Thoracic aorta (tissue), 2 donors: ENCODE results near the gene SPOP. TPM values are rescaled to one million over a fixed set of nuclear protein-coding genes. Genes with fewer than 3 reads are reported as not detected.

Experiments
- ATAC-seq: fragments of 150-250 bp; one replicate; pipeline ENCODE4 v1.8.0; 2017; ENCODE audit warnings: low read depth; ENCODE audit not compliant: insufficient number of reproducible peaks, low FRiP score
- DNase-seq: peaks from one replicate; pipeline ENCODE4 v3.0.0-alpha.2; 2020; ENCODE audit warnings: low spot score
- H3K27ac ChIP-seq, 2 donors: fragments of 200-600 bp; sonication (generic); 1 replicate in 1 of 2; 2 replicates in 1 of 2; pipeline ENCODE4 v1.5.1; 2016; ENCODE audit warnings: mild to moderate bottlenecking in 2 of 2, moderate library complexity in 2 of 2
- H3K27me3 ChIP-seq: fragments of 200-600 bp; sonication (generic); replicated peaks from 2 replicates; pipeline ENCODE4 v1.6.0; 2016; ENCODE audit warnings: mild to moderate bottlenecking; ENCODE audit not compliant: insufficient read depth
- H3K36me3 ChIP-seq: fragments of 200-600 bp; sonication (generic); one replicate; pipeline ENCODE4 v1.5.1; 2016
- H3K4me1 ChIP-seq, 2 donors: fragments of 200-600 bp; sonication (generic); 1 replicate in 1 of 2; 2 replicates in 1 of 2; pipeline versions ENCODE4 v1.5.1 to v1.6.0; 2016; ENCODE audit warnings: low read depth in 2 of 2, mild to moderate bottlenecking in 1 of 2; ENCODE audit not compliant: control insufficient read depth in 1 of 2
- H3K4me3 ChIP-seq: fragments of 200-600 bp; sonication (generic); 2 replicates; pipeline ENCODE4 v1.5.1; 2016; ENCODE audit warnings: mild to moderate bottlenecking
- H3K9me3 ChIP-seq: fragments of 200-600 bp; sonication (generic); 2 replicates; pipeline ENCODE4 v1.5.1; 2016
- total RNA-seq, 2 donors: library from RNA; depleted of rRNA; stranded (reverse); fragments of >200 nt; gene quantifications; one replicate each; pipeline versions ENCODE4 v1.1.0 to v1.2.3, GENCODE V29; 2016
- TF ChIP-seq, protein P1 (sequence below): fragments of 200-600 bp; sonication (generic); IDR thresholded peaks from one replicate; pipeline ENCODE4 v1.5.1; 2019; ENCODE audit warnings: antibody characterized with exemption

Gene SPOP
- total RNA-seq, 2 donors from 2014 or later: 97.7 to 123 TPM

DNA sequence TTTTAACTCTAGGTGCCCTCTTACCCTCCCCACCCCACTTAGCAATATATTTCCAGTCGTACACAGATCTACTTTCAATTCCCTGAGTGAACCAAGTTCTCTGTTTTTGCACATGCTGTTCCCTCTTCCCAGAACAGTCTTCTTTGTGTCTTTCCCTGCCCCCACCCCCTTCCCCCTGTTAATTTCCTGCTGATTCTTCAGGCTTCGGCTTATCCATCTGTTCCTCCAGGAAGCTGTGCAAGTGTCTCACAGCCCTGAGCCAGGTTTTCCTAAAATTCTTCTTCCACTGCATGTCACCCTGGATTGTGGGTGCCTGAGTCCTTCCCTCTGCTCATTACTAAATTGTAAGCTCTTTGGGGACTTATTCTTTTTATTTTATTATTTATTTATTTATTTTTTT is 12.4 kb upstream of the SPOP start:
- no peak for ATAC-seq
- TF ChIP-seq, protein P1, sequence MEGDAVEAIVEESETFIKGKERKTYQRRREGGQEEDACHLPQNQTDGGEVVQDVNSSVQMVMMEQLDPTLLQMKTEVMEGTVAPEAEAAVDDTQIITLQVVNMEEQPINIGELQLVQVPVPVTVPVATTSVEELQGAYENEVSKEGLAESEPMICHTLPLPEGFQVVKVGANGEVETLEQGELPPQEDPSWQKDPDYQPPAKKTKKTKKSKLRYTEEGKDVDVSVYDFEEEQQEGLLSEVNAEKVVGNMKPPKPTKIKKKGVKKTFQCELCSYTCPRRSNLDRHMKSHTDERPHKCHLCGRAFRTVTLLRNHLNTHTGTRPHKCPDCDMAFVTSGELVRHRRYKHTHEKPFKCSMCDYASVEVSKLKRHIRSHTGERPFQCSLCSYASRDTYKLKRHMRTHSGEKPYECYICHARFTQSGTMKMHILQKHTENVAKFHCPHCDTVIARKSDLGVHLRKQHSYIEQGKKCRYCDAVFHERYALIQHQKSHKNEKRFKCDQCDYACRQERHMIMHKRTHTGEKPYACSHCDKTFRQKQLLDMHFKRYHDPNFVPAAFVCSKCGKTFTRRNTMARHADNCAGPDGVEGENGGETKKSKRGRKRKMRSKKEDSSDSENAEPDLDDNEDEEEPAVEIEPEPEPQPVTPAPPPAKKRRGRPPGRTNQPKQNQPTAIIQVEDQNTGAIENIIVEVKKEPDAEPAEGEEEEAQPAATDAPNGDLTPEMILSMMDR: no peak
- peaks cover 37 to 70% of the 10 kb centered on the region in 2 donors for H3K4me1 ChIP-seq

GRCh38 chr17:49688848-49689247 is 11.0 kb upstream of the SPOP start:
- Histone ChIP-seq H3K27ac (peak overlapping the region; percentile 98), H3K36me3 (no peaks in the 10 kb centered on the region), H3K9me3 (no peaks in the 10 kb centered on the region), H3K4me1 (peaks cover 37 to 56% of the 10 kb centered on the region in 2 donors), H3K4me3 (no peak overlapping the region), H3K27me3 (no peaks in the 10 kb centered on the region)
- DNase-seq: no peak
- ATAC-seq: no peak
- TF ChIP-seq, protein P1: no peak

More for the DNA sequence above, 12.4 kb upstream of the SPOP start:
- Histone ChIP-seq H3K27me3 (no peaks in the 10 kb centered on the region), H3K4me3 (no peak overlapping the region), H3K27ac (peak overlapping the region; percentile 98), H3K36me3 (no peaks in the 10 kb centered on the region), H3K9me3 (no peaks in the 10 kb centered on the region)
- DNase-seq: no peak

DNA sequence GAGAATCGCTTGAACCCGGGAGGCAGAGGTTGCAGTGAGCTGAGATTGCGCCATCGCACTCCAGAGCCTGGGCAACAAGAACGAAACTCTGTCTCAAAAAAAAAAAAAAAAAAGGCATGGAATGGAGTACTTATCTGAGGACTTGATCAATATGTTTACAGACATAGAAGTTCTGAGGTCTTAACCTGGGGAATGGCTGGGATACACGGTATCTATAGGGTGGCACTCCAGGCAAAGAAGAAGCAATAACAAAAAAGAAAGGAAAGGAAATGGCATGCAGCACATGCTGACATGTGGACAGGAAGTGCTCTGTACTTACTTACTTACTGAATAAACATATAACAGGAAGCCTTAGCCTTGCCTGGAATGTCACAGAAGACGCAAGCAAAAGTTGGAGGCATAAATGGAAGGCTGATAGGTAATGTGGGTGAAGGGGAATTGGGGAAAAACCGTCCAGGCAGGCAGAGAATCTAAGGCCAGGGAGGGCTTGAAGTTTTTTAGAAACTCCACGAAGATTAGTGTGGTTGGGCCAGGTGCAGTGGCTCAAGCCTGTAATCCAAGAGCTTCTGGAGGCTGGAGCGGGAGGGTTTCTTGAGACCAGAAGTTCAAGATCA is 10.1 kb upstream of the SPOP start:
- Histone ChIP-seq H3K27ac (peak overlapping the region; percentile 98), H3K4me3 (peak overlapping the region; percentile 24), H3K27me3 (no peaks in the 10 kb centered on the region), H3K4me1 (peaks cover 37 to 53% of the 10 kb centered on the region in 2 donors), H3K9me3 (no peaks in the 10 kb centered on the region), H3K36me3 (no peaks in the 10 kb centered on the region)
- TF ChIP-seq, protein P1: no peak
- ATAC-seq (no peak), DNase-seq (no peak)

DNA sequence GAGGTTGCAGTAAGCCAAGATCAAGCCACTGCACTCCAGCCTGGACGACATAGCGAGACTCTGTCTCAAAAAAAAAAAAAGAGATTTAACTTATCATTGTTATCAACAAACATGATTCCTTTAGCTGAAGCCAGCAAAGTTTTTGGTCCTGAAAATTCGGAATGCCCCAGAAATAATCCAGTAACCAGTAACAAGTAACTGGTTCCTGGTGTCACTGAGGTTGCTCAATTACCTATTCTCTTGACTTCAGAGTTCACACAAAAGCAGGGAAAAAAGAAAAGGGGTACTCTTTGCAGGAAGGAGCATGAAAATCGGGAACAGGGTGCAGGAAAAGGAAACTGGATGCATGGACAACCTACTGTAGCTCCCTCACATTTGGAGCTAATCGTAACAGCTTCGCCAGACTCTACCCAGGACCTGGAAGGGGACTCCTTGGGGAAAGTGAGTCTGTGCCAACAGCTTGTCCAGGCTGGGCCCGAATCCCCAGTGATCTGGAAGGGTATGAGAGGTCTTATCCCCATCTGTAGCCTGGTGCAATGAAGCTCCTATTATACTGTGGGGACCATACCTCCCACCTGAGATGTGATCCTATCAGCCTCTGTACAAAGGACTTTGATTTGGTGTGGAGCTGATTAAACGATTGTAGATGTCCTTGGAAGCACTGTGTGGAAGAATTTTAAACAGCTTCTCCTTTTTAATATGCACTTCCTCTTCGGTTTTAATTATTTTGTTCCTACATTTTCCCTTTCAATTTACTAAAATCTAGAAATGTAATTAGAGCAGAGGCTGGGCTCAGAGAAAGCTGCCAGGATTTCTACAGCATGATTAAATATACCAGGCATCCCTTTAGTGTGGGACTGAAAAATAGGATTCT is 3.4 kb upstream of the SPOP start:
- Histone ChIP-seq H3K9me3 (no peaks in the 10 kb centered on the region), H3K36me3 (no peaks in the 10 kb centered on the region), H3K27ac (peak overlapping the region; percentile 8 to 32), H3K27me3 (no peaks in the 10 kb centered on the region), H3K4me1 (peaks cover 0 to 5% of the 10 kb centered on the region in 2 donors), H3K4me3 (no peak overlapping the region)
- ATAC-seq: no peak
- DNase-seq: no peak
- TF ChIP-seq, protein P1: no peak

GRCh38 chr17:49680314-49680713 is 2.4 kb upstream of the SPOP start:
- Histone ChIP-seq H3K27me3 (no peaks in the 10 kb centered on the region), H3K4me1 (peaks cover 8 to 15% of the 10 kb centered on the region in 2 donors), H3K27ac (peak overlapping the region; percentile 32 to 53), H3K36me3 (no peaks in the 10 kb centered on the region), H3K4me3 (no peak overlapping the region), H3K9me3 (no peaks in the 10 kb centered on the region)
- ATAC-seq: no peak
- DNase-seq: no peak
- TF ChIP-seq, protein P1: no peak
